Tibial nerve (tissue), 3 donors: ENCODE data around the gene NXPH1.

ENCODE experiments used
- CTCF ChIP-seq, 5 experiments: fragments of 200-600 bp in 3 of 5; fragments of 450-650 bp in 2 of 5; sonication (generic) in 3 of 5; IDR thresholded peaks; one replicate each; pipeline ENCODE4 v1.5.1; 2016 to 2019; ENCODE audit warnings: antibody characterized with exemption in 5 of 5, mild to moderate bottlenecking in 3 of 5, moderate library complexity in 2 of 5
- POLR2A ChIP-seq, 2 donors: fragments of 450-650 bp; IDR thresholded peaks; one replicate each; pipeline ENCODE4 v1.6.1; 2017; ENCODE audit warnings: antibody characterized with exemption in 2 of 2, mild to moderate bottlenecking in 2 of 2, moderate library complexity in 2 of 2

GRCh38 chr7:8629504-8629903, 196.1 kb downstream of the NXPH1 start:
- TF ChIP-seq CTCF (IDR thresholded peaks at IDR 0.05) (no peak), POLR2A (IDR thresholded peaks at IDR 0.05) (no peak)
